Bronchial epithelial cell (primary cell): ENCODE data around the gene NUMBL. TPM values are rescaled to one million over a fixed set of nuclear protein-coding genes. Genes with fewer than 3 reads are reported as not detected.

Experiments used
- DNase-seq: peaks from one replicate; pipeline ENCODE4 v3.0.0-alpha.2; 2010; ENCODE audit warnings: low read depth
- FAIRE-seq: peaks from 2 replicates; lab custom pipeline; 2011; peaks lifted over from hg19 to GRCh38; lab: Jason Lieb, UNC
- H3K27me3 ChIP-seq: 2 replicates; pipeline ENCODE4 v1.5.1; 2011; ENCODE audit warnings: low read length; ENCODE audit not compliant: control insufficient read depth, insufficient read depth
- H3K36me3 ChIP-seq: 2 replicates; pipeline ENCODE4 v1.5.1; 2011; ENCODE audit warnings: low read length; ENCODE audit not compliant: control insufficient read depth, insufficient read depth
- H3K4me3 ChIP-seq: 2 replicates; pipeline ENCODE4 v1.5.1; 2011; ENCODE audit warnings: mild to moderate bottlenecking, low read depth, low read length, control low read depth
- total RNA-seq: library from RNA; depleted of rRNA; stranded (reverse); fragments of >200 nt; gene quantifications from 2 replicates; pipeline ENCODE4 v1.2.1, GENCODE V29; 2014
- TF ChIP-seq, protein P1 (sequence below): IDR thresholded peaks from 2 replicates; pipeline ENCODE4 v1.5.1; 2011; ENCODE audit warnings: mild to moderate bottlenecking, moderate library complexity, low read length, control low read depth, inconsistent platforms; ENCODE audit not compliant: insufficient read depth, severe bottlenecking

Gene NUMBL
- total RNA-seq, 1 donor from 2014 or later: 8.4 TPM

DNA sequence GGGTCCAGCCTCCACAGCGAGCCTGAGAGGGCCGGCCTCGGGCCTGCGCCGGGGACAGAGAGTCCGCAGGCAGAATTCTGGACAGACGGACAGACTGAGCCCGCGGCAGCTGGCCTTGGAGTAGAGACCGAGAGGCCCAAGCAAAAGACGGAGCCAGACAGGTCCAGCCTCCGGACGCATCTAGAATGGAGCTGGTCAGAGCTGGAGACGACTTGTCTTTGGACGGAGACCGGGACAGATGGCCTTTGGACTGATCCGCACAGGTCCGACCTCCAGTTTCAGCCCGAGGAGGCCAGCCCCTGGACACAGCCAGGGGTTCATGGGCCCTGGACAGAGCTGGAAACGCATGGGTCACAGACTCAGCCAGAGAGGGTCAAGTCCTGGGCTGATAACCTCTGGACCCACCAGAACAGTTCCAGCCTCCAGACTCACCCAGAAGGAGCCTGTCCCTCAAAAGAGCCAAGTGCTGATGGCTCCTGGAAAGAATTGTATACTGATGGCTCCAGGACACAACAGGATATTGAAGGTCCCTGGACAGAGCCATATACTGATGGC lies 27.0 kb upstream of the NUMBL start:
- TF ChIP-seq, protein P1, sequence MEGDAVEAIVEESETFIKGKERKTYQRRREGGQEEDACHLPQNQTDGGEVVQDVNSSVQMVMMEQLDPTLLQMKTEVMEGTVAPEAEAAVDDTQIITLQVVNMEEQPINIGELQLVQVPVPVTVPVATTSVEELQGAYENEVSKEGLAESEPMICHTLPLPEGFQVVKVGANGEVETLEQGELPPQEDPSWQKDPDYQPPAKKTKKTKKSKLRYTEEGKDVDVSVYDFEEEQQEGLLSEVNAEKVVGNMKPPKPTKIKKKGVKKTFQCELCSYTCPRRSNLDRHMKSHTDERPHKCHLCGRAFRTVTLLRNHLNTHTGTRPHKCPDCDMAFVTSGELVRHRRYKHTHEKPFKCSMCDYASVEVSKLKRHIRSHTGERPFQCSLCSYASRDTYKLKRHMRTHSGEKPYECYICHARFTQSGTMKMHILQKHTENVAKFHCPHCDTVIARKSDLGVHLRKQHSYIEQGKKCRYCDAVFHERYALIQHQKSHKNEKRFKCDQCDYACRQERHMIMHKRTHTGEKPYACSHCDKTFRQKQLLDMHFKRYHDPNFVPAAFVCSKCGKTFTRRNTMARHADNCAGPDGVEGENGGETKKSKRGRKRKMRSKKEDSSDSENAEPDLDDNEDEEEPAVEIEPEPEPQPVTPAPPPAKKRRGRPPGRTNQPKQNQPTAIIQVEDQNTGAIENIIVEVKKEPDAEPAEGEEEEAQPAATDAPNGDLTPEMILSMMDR: no peak
- FAIRE-seq: no peak
- Histone ChIP-seq H3K36me3 (peaks cover 13% of the 10 kb centered on the region), H3K4me3 (peak overlapping the region; percentile 99), H3K27me3 (no peaks in the 10 kb centered on the region)
- DNase-seq: no peak

- DNase-seq (peak; percentile 93), FAIRE-seq (no peak)
- Histone ChIP-seq H3K27me3 (no peaks in the 10 kb centered on the region), H3K4me3 (peak within 1 kb of the TSS; percentile 99), H3K36me3 (peaks cover 10% of the 10 kb centered on the region)
- TF ChIP-seq, protein P1: no peak
These were observed 26.3 kb upstream of the NUMBL start, which contains the start of the genes COQ8B and ITPKC for GRCh38 chr19:40716482-40717324. Gene COQ8B (minus strand): TSS chr19:40716886. CDS start chr19:40714632, 2,254 bp downstream. Gene ITPKC (plus strand): TSS chr19:40717112. CDS start chr19:40717136, 24 bp downstream.

GRCh38 chr19:40716031-40716481 lies 25.6 kb upstream of the NUMBL start:
- H3K36me3 ChIP-seq: peaks cover 7% of the 10 kb centered on the region
- no peaks in the 10 kb centered on the region for H3K27me3 ChIP-seq
- H3K4me3 ChIP-seq: peak overlapping the region; percentile 99
- DNase-seq (peak; percentile 98), FAIRE-seq (no peak)
- TF ChIP-seq, protein P1: no peak

GRCh38 chr19:40714441-40715299 lies 24.2 kb upstream of the NUMBL start:
- TF ChIP-seq, protein P1: no peak
- H3K27me3 ChIP-seq: no peaks in the 10 kb centered on the region
- FAIRE-seq (no peak), DNase-seq (peak; percentile 83)
- H3K36me3 ChIP-seq: peaks cover 6% of the 10 kb centered on the region
- H3K4me3 ChIP-seq: peak overlapping the region; percentile 40

- no peak for DNase-seq
- H3K36me3 ChIP-seq: peaks cover 10% of the 10 kb centered on the region
- no peak overlapping the region for H3K4me3 ChIP-seq
- no peak for FAIRE-seq
- TF ChIP-seq, protein P1: no peak
- no peaks in the 10 kb centered on the region for H3K27me3 ChIP-seq
These were observed 23.5 kb upstream of the NUMBL start for GRCh38 chr19:40713939-40714338.
